Prostate gland (tissue), 2 donors: Measurements from ENCODE around the gene ARHGAP21.

Source experiments
- POLR2A ChIP-seq: fragments of 450-650 bp; IDR thresholded peaks from one replicate; pipeline ENCODE4 v1.6.1; 2016; ENCODE audit warnings: antibody characterized with exemption, mild to moderate bottlenecking
- POLR2AphosphoS5 ChIP-seq: sonication (generic); formaldehyde crosslinking; IDR thresholded peaks from one replicate; pipeline ENCODE4 v1.6.1; 2017; ENCODE audit warnings: antibody characterized with exemption
- TF ChIP-seq, protein P1 (sequence below), 4 experiments: fragments of 200-600 bp in 2 of 4; fragments of 450-650 bp in 2 of 4; sonication (generic) in 2 of 4; IDR thresholded peaks; 1 replicate in 3 of 4; 2 replicates in 1 of 4; pipeline ENCODE4 v1.5.1; 2016 to 2019; ENCODE audit warnings: antibody characterized with exemption in 4 of 4, mild to moderate bottlenecking in 2 of 4, moderate library complexity in 2 of 4

DNA sequence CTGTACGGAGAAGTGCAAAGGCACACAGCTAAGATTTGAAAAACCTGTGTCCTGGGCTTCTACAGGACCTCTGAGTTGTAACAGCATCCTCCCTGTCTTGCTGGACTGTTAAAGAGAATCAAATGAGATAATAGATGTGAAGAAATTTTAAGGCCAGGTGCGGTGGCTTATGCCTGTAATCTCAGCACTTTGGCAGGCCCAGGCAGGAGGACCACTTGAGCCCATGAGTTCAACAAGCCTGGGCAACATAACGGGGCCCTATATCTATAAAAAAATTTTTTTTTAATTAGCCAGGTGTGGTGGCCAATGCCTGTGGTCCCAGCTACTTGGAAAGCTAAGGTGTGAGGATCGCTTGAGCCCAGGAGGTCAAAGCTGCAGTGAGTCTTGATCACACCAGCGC, 2.9 kb upstream of the ARHGAP21 start:
- TF ChIP-seq POLR2A (no peak), POLR2AphosphoS5 (no peak)
- TF ChIP-seq, protein P1, sequence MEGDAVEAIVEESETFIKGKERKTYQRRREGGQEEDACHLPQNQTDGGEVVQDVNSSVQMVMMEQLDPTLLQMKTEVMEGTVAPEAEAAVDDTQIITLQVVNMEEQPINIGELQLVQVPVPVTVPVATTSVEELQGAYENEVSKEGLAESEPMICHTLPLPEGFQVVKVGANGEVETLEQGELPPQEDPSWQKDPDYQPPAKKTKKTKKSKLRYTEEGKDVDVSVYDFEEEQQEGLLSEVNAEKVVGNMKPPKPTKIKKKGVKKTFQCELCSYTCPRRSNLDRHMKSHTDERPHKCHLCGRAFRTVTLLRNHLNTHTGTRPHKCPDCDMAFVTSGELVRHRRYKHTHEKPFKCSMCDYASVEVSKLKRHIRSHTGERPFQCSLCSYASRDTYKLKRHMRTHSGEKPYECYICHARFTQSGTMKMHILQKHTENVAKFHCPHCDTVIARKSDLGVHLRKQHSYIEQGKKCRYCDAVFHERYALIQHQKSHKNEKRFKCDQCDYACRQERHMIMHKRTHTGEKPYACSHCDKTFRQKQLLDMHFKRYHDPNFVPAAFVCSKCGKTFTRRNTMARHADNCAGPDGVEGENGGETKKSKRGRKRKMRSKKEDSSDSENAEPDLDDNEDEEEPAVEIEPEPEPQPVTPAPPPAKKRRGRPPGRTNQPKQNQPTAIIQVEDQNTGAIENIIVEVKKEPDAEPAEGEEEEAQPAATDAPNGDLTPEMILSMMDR (IDR thresholded peaks at IDR 0.05), result no peak
